NB4 (cell line): ENCODE data around the gene DNMBP.

ENCODE experiments used
- CTCF ChIP-seq: IDR thresholded peaks from one replicate; pipeline ENCODE4 v1.5.1; 2012; ENCODE audit warnings: low read depth, low read length
- MAX ChIP-seq: IDR thresholded peaks from 2 replicates; pipeline ENCODE4 v1.6.1; 2011; ENCODE audit warnings: low read depth, low read length
- POLR2A ChIP-seq: IDR thresholded peaks from 2 replicates; pipeline ENCODE4 v1.6.1; 2011; ENCODE audit warnings: mild to moderate bottlenecking; ENCODE audit not compliant: insufficient read length; ENCODE audit errors: extremely low read depth

GRCh38 chr10:100000109-100000644, 9.6 kb downstream of the DNMBP start:
- TF ChIP-seq CTCF: no peak
- no peak for TF ChIP-seq POLR2A
- no peak for TF ChIP-seq MAX
